Measurements from ENCODE around the gene GRIA1. TPM values are rescaled to one million over a fixed set of nuclear protein-coding genes. Genes with fewer than 3 reads are reported as not detected.

Gene GRIA1
- total and polyA plus RNA-seq, 2 of the 13 experiments (the other 11 are each of a cell fraction or from before 2014, with no cell fraction given) = not detected

DNA sequence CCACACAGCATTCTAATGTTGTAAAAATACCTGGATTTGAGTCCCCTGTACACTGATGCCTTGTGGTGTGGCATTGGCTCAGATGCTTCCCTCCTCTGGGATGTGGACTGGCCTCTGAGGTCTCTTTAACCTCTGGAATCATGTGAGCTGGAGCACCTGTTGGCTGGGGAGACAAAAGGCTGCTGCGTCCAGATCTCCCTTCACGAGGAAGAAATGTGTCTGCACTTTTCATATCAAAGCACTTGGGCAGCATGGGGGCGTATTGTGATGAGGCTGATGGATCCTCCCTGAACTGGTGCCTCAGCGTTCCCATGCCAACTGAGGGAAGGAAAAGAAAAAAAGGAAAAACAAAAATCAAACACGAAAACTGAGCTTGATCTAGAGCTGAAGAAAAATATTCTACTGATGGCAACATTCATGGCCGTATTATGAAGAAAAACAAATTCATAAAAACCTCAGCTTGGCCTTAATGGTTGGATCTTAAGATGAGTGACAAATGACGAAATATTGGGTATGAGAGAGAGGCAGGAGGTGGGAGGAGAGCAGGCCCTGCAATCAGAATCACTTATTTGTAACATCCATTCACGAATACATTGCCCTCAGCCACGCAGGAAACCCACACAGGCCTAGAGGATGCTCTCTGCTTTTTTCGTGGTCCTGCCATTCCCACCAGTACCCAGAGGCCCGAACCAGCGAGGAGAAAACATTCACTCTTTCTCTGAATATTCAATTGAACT lies 26.2 kb downstream of the GRIA1 start:
- H3K27me3 ChIP-seq (ENCODE audit: control insufficient read depth in 1 of 2, insufficient read depth in 2 of 2, low read length in 2 of 2) = no peaks in the 10 kb centered on the region
- WGBS (ENCODE audit: low lambda C conversion rate) = 10% methylated on average over 12 of the region's 12 CpGs
- H3K4me2 ChIP-seq (ENCODE audit: low read depth, low read length) = no peak overlapping the region
- no TSS peak for BruUV-seq (replicated peaks)
- FAIRE-seq (no peak), ATAC-seq (no peak), DNase-seq (ENCODE audit: low spot score) (no peak)
- in situ Hi-C loops (cut with HindIII; ENCODE audit: extremely low pct_ligation_motif_present, low pct_unique_long_range_greater_than_20kb) (no loop called here), intact Hi-C loops (cut with micrococcal nuclease; ENCODE audit: unreplicated experiment) (no loop called here)
- H3K36me3 ChIP-seq (replicated peaks in 1 of 2; ENCODE audit: control insufficient read depth in 1 of 2, insufficient read depth in 2 of 2, low read length in 2 of 2) = no peaks in the 10 kb centered on the region
- H3K4me1 ChIP-seq (ENCODE audit: insufficient read depth, low read length) = no peaks in the 10 kb centered on the region
- H3K4me3 ChIP-seq (replicated peaks in 1 of 3; ENCODE audit: insufficient read depth in 1 of 3, low read depth in 2 of 3, low read length in 3 of 3) = no peak overlapping the region
- no peak for TF ChIP-seq RARA (CRISPR knock-in tag; IDR thresholded peaks at IDR 0.05)
- TF ChIP-seq FOXC1 (CRISPR knock-in tag; IDR thresholded peaks at IDR 0.05; ENCODE audit: borderline replicate concordance) = no peak
- no peak overlapping the region for H3K27ac ChIP-seq (ENCODE audit: extremely low read length, insufficient read depth, low read length)
- ChIA-PET CTCF (ENCODE audit: low intra/inter-chr PET ratio, low total read pairs) (no interaction called here), POLR2A (no interaction called here)
- H3K9me3 ChIP-seq (ENCODE audit: low read length) = peaks cover 8% of the 10 kb centered on the region; the same call in 1 of the 2 replicates
- H2AFZ ChIP-seq (ENCODE audit: low read length) = no peak overlapping the region
- no peaks in the 10 kb centered on the region for H4K20me1 ChIP-seq (ENCODE audit: insufficient read depth, low read length)
- H3K79me2 ChIP-seq (ENCODE audit: insufficient read depth, low read length) = no peaks in the 10 kb centered on the region
- no peak overlapping the region for H3K9ac ChIP-seq (ENCODE audit: insufficient read depth, low read depth, low read length)

DNA sequence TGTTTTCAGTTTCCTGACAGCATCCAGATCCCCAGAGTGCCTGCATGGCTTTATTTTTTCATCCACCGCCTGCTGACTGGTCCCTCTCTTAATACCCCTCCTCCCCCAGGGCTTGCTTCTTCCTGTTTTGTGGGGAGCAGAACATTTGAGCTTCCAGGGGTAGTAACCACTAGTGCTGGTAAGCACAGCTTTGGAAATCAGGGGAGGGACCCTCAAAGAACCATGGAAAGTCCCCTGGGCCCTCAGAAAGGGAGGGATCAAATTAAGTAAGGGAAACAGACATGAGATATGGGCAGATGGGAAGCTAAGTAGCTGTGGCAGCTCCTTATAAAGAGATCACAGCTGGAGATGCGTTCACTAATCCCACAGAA lies 26.8 kb downstream of the GRIA1 start:
- WGBS (ENCODE audit: low lambda C conversion rate) = 53% methylated on average over 2 of the region's 2 CpGs
- CTCF ChIA-PET (ENCODE audit: low intra/inter-chr PET ratio, low total read pairs) = no interaction called here

More for the DNA sequence above, 26.8 kb downstream of the GRIA1 start:
- no peak for TF ChIP-seq KMT2A (CRISPR knock-in tag; IDR thresholded peaks at IDR 0.05)
- TF ChIP-seq AKAP8 (CRISPR knock-in tag; IDR thresholded peaks at IDR 0.05) = no peak
- TF ChIP-seq FIP1L1 (IDR thresholded peaks at IDR 0.05; ENCODE audit: borderline replicate concordance, insufficient read depth, low read depth, low read length) = no peak
- no peak for TF ChIP-seq KDM5A (IDR thresholded peaks at IDR 0.05; ENCODE audit: borderline replicate concordance, low read length)
- no peak for TF ChIP-seq SALL2 (CRISPR knock-in tag; IDR thresholded peaks at IDR 0.05)
- no peak for TF ChIP-seq NR2F6 (IDR thresholded peaks at IDR 0.05)
- no peak for TF ChIP-seq NR2F6 (CRISPR knock-in tag; IDR thresholded peaks at IDR 0.05)
- no peak for TF ChIP-seq YY1 (IDR thresholded peaks at IDR 0.05; ENCODE audit: insufficient read depth, insufficient replicate concordance, low read depth, low read length)
- no peak for TF ChIP-seq SIX1 (CRISPR knock-in tag; IDR thresholded peaks at IDR 0.05; ENCODE audit: borderline replicate concordance)
- no peak for TF ChIP-seq KLF9 (CRISPR knock-in tag; IDR thresholded peaks at IDR 0.05; ENCODE audit: low read depth)
- TF ChIP-seq ZNF460 (CRISPR knock-in tag; IDR thresholded peaks at IDR 0.05; ENCODE audit: borderline replicate concordance) = no peak
- no TSS peak for BruUV-seq (replicated peaks)
- Histone ChIP-seq H3K4me2 (ENCODE audit: low read depth, low read length) (no peak overlapping the region), H2AFZ (ENCODE audit: low read length) (no peak overlapping the region), H4K20me1 (ENCODE audit: insufficient read depth, low read length) (no peaks in the 10 kb centered on the region), H3K9ac (ENCODE audit: insufficient read depth, low read depth, low read length) (no peak overlapping the region), H3K9me3 (ENCODE audit: low read length) (peaks cover 8% of the 10 kb centered on the region; the same call in 1 of the 2 replicates), H3K4me1 (ENCODE audit: insufficient read depth, low read length) (no peaks in the 10 kb centered on the region), H3K27me3 (ENCODE audit: control insufficient read depth in 1 of 2, insufficient read depth in 2 of 2, low read length in 2 of 2) (no peaks in the 10 kb centered on the region), H3K27ac (ENCODE audit: extremely low read length, insufficient read depth, low read length) (no peak overlapping the region), H3K4me3 (replicated peaks in 1 of 3; ENCODE audit: insufficient read depth in 1 of 3, low read depth in 2 of 3, low read length in 3 of 3) (no peak overlapping the region), H3K36me3 (replicated peaks in 1 of 2; ENCODE audit: control insufficient read depth in 1 of 2, insufficient read depth in 2 of 2, low read length in 2 of 2) (no peaks in the 10 kb centered on the region), H3K79me2 (ENCODE audit: insufficient read depth, low read length) (no peaks in the 10 kb centered on the region)
- intact Hi-C loops (cut with micrococcal nuclease; ENCODE audit: unreplicated experiment) (no loop called here), in situ Hi-C loops (cut with HindIII; ENCODE audit: extremely low pct_ligation_motif_present, low pct_unique_long_range_greater_than_20kb) (no loop called here)
- POLR2A ChIA-PET = no interaction called here
- no peak for ATAC-seq
- FAIRE-seq = no peak
- DNase-seq (ENCODE audit: low spot score) = no peak
